ENCODE measurements around the gene NFS1. TPM values are rescaled to one million over a fixed set of nuclear protein-coding genes. Genes with fewer than 3 reads are reported as not detected.

The NFS1 gene
- total and polyA plus RNA-seq, 12 donors, result 29.5 to 69.0 (median 57.1) TPM

GRCh38 chr20:35627121-35627520 is 72.0 kb downstream of the NFS1 start:
- H3K36me3 ChIP-seq, result peaks cover 0 to 90% (median 59%) of the 10 kb centered on the region in 9 donors
- 95 to 98% methylated on average over 7 to 8 of the region's 8 CpGs for WGBS, 2 donors

GRCh38 chr20:35626386-35627001 is 72.7 kb downstream of the NFS1 start:
- H3K27ac ChIP-seq, result no peak overlapping the region
- 95 to 96% methylated on average over 13 of the region's 13 CpGs for WGBS, 2 donors
- H3K36me3 ChIP-seq, result peaks cover 0 to 87% (median 57%) of the 10 kb centered on the region in 9 donors
- H3K9me3 ChIP-seq, result no peaks in the 10 kb centered on the region
- ATAC-seq (no peak), DNase-seq (no peak)
- no peak for TF ChIP-seq CTCF (IDR thresholded peaks at IDR 0.05)
- intact Hi-C loops (cut with DNase I), result no loop called here
- no peaks in the 10 kb centered on the region for H3K27me3 ChIP-seq
- no peaks in the 10 kb centered on the region for H3K4me1 ChIP-seq
- no peak overlapping the region for H3K4me3 ChIP-seq

More at GRCh38 chr20:35627121-35627520, 72.0 kb downstream of the NFS1 start:
- no peak for TF ChIP-seq CTCF (IDR thresholded peaks at IDR 0.05)
- intact Hi-C loops (cut with DNase I), result no loop called here
- no peak for DNase-seq
- ATAC-seq, result no peak
- no peaks in the 10 kb centered on the region for H3K4me1 ChIP-seq
- no peak overlapping the region for H3K4me3 ChIP-seq
- H3K9me3 ChIP-seq, result no peaks in the 10 kb centered on the region
- H3K27me3 ChIP-seq, result no peaks in the 10 kb centered on the region
- no peak overlapping the region for H3K27ac ChIP-seq

GRCh38 chr20:35625584-35626385 is 73.4 kb downstream of the NFS1 start:
- no peak overlapping the region for H3K27ac ChIP-seq
- intact Hi-C loops (cut with DNase I), result no loop called here
- H3K4me1 ChIP-seq, result no peaks in the 10 kb centered on the region
- peaks cover 0 to 87% (median 50%) of the 10 kb centered on the region in 9 donors for H3K36me3 ChIP-seq
- H3K9me3 ChIP-seq, result no peaks in the 10 kb centered on the region
- WGBS, 2 donors, result 96 to 98% methylated on average over 6 of the region's 6 CpGs
- no peaks in the 10 kb centered on the region for H3K27me3 ChIP-seq
- H3K4me3 ChIP-seq, result no peak overlapping the region
- no peak for TF ChIP-seq CTCF (IDR thresholded peaks at IDR 0.05)
- no peak for ATAC-seq
- no peak for DNase-seq

GRCh38 chr20:35621560-35621946 is 77.6 kb downstream of the NFS1 start:
- ATAC-seq, result no peak
- no peak overlapping the region for H3K4me3 ChIP-seq
- WGBS, 2 donors, result 86 to 91% methylated on average over 2 of the region's 2 CpGs
- H3K4me1 ChIP-seq, result peaks cover 16 to 35% (median 29%) of the 10 kb centered on the region in 9 donors
- TF ChIP-seq CTCF (IDR thresholded peaks at IDR 0.05), result no peak
- DNase-seq, result no peak
- peaks cover 0 to 7% (median 0%) of the 10 kb centered on the region in 7 donors for H3K27me3 ChIP-seq
- intact Hi-C loops (cut with DNase I), result no loop called here
- peaks cover 0 to 45% (median 22%) of the 10 kb centered on the region in 9 donors for H3K36me3 ChIP-seq
- no peak overlapping the region for H3K27ac ChIP-seq
- H3K9me3 ChIP-seq, result no peaks in the 10 kb centered on the region
